Ovary (tissue), 9 donors: ENCODE results near the gene RAB37. TPM values are rescaled to one million over a fixed set of nuclear protein-coding genes. Genes with fewer than 3 reads are reported as not detected.
A peak's percentile ranks its signal among the peaks of the same experiment; 100 is the strongest.

Source experiments
- DNase-seq, 5 donors: peaks; one replicate each; pipeline ENCODE4 v3.0.0-alpha.2; 2019 to 2020
- H3K27ac ChIP-seq, 2 donors: fragments of 200-600 bp; one replicate each; pipeline versions ENCODE4 v1.5.1 to v1.8.0; 2019 to 2022
- H3K27me3 ChIP-seq: fragments of 200-600 bp; one replicate; pipeline ENCODE4 v1.8.0; 2022
- H3K36me3 ChIP-seq: fragments of 200-600 bp; sonication (generic); one replicate; pipeline ENCODE4 v1.5.1; 2019
- H3K4me1 ChIP-seq: one replicate; pipeline ENCODE4 v1.8.1; 2013; ENCODE audit warnings: mild to moderate bottlenecking, moderate library complexity; ENCODE audit not compliant: insufficient read depth
- H3K4me3 ChIP-seq: fragments of 200-600 bp; sonication (generic); one replicate; pipeline ENCODE4 v1.5.1; 2017
- H3K9me3 ChIP-seq, 2 donors: fragments of 200-600 bp in 1 of 2; sonication (generic) in 1 of 2; one replicate each; pipeline versions ENCODE4 v1.5.1 to v1.8.1; 2013 to 2019; ENCODE audit warnings: mild to moderate bottlenecking in 1 of 2, moderate library complexity in 1 of 2
- EP300 ChIP-seq: sonication (generic); formaldehyde crosslinking; IDR thresholded peaks from one replicate; pipeline ENCODE4 v1.6.1; 2017; ENCODE audit warnings: antibody characterized with exemption
- POLR2A ChIP-seq: fragments of 450-650 bp; IDR thresholded peaks from one replicate; pipeline ENCODE4 v1.6.1; 2017; ENCODE audit warnings: antibody characterized with exemption, mild to moderate bottlenecking, moderate library complexity
- WGBS, 3 donors: extraction: QIAGEN DNeasy Blood & Tissue Kit in 1 of 3; methylation state at CpG; one replicate each; pipeline versions ENCODE4 v1.1.5 to v1.1.7; 2013 to 2017; 5-methylcytosine and 5-hydroxymethylcytosine counted together
- intact Hi-C, 4 donors: fragments of 100-400 bp; cut with DNase I; formaldehyde crosslinking; loops; one replicate each; pipeline versions ENCODE4 v1.11.0 to v1.15.1; 2022 to 2023
- polyA plus RNA-seq, 2 donors: library from polyadenylated mRNA; stranded (reverse); fragments of 200-250 nt in 1 of 2; fragments of 350-450 nt in 1 of 2; fragmentation: Illumina TruSeq in 1 of 2; extraction: RNeasy Lipid Tissue Mini Kit (QIAGEN cat#74804) in 1 of 2; gene quantifications; one replicate each; pipeline ENCODE4 v1.2.3, GENCODE V29; 2013 to 2014
- total RNA-seq, 7 donors: library from RNA; depleted of rRNA in 2 of 7; stranded (reverse); fragments of >200 nt in 2 of 7; fragmentation: NEBNext Ultra II Directional in 3 of 7; extraction: Animal tissue kit (Norgen Biotek cat#: 25700) in 3 of 7; gene quantifications; one replicate each; pipeline versions ENCODE4 v1.1.0 to v1.2.4, GENCODE V29; 2016 to 2023
- TF ChIP-seq, protein P1 (sequence below), 3 donors: fragments of 450-650 bp in 2 of 3; fragments of 200-600 bp in 1 of 3; IDR thresholded peaks; one replicate each; pipeline versions ENCODE4 v1.5.1 to v1.8.0; 2016 to 2022; ENCODE audit warnings: antibody characterized with exemption in 3 of 3, mild to moderate bottlenecking in 1 of 3
- donor health status: DM: no; HTN: no; CAD: no; lungs with moderate emphysema.
- donor health status: DM: no; HTN: no; CAD: no.
- donor health status: Bipolar disorder and iron deficiency.
- donor health status: DM: yes; HTN: yes; CAD: no.
- donor health status: DM: no; HTN: no; CAD: no.
- donor health status: DM: yes; HTN: yes; CAD: no.

Gene RAB37
- total and polyA plus RNA-seq, 9 donors, result 0.45 to 2.4 (median 0.58) TPM; not detected in 2

DNA sequence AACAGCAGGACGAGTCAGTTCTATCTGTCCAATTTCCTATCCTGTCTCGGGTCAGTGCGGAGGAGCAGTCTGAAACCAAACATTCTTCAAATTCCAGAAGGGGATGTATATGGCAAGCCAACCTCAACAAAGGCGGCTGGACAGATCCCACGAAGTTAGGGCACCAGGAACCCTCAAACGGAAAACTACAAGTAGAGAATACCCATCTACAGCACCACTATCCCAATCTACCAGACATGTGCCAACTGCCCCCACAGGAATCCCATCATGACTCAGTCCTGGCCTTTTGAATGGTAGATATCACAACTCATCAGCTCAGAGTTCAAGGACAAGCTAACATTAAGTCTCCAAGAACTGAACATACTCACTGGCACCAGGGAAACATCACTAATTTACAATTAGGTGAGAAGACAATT lies 36.8 kb downstream of the RAB37 start:
- no peaks in the 10 kb centered on the region for H3K27me3 ChIP-seq
- 11 to 20% (median 16%) methylated on average over 6 of the region's 6 CpGs for WGBS, 3 donors
- no peaks in the 10 kb centered on the region for H3K36me3 ChIP-seq
- intact Hi-C loops, result no loop called here
- no peak overlapping the region for H3K4me3 ChIP-seq
- H3K27ac ChIP-seq, result no peak overlapping the region
- peaks cover 7% of the 10 kb centered on the region for H3K4me1 ChIP-seq
- H3K9me3 ChIP-seq, result no peaks in the 10 kb centered on the region
- no peak for DNase-seq
- TF ChIP-seq, protein P1, sequence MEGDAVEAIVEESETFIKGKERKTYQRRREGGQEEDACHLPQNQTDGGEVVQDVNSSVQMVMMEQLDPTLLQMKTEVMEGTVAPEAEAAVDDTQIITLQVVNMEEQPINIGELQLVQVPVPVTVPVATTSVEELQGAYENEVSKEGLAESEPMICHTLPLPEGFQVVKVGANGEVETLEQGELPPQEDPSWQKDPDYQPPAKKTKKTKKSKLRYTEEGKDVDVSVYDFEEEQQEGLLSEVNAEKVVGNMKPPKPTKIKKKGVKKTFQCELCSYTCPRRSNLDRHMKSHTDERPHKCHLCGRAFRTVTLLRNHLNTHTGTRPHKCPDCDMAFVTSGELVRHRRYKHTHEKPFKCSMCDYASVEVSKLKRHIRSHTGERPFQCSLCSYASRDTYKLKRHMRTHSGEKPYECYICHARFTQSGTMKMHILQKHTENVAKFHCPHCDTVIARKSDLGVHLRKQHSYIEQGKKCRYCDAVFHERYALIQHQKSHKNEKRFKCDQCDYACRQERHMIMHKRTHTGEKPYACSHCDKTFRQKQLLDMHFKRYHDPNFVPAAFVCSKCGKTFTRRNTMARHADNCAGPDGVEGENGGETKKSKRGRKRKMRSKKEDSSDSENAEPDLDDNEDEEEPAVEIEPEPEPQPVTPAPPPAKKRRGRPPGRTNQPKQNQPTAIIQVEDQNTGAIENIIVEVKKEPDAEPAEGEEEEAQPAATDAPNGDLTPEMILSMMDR (IDR thresholded peaks at IDR 0.05), result no peak
- TF ChIP-seq POLR2A (no peak), EP300 (no peak)

DNA sequence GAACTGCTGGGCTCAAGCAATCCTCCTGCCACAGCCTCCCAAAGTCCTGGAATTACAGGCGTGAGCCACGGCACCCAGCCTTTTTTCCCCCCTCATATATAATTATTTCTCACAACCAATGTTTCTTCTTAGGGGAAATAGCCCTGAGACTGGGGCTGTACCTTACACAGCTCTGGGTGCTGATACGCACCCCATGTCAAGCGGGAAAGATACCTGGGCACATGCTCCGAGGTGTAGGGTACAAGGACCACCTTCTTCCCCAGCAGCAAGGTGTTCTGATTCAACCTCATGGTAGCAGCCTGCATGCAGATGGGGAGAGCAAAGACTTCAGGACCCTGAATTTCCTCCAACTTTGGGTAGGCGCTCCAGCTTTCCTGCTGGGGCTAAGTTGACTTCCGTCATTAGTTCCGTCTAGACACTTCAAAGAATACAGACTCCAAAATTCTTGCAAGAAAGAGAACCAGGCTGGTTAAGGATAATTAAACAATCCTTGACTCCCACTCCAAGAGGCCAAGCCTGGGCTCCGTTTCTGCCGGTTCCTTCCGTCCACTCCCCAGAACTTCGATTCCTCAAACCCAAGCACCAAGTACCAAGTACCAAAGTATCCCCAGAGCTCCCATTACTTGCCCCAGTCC lies 38.5 kb downstream of the RAB37 start:
- peak overlapping the region; percentile 97 for H3K4me3 ChIP-seq
- no peaks in the 10 kb centered on the region for H3K27me3 ChIP-seq
- intact Hi-C loops, result no loop called here
- H3K9me3 ChIP-seq, result no peaks in the 10 kb centered on the region
- peak overlapping the region in 1 of 2 donors; percentile 54 for H3K27ac ChIP-seq
- H3K36me3 ChIP-seq, result no peaks in the 10 kb centered on the region
- DNase-seq, result no peak
- H3K4me1 ChIP-seq, result peaks cover 7% of the 10 kb centered on the region
- TF ChIP-seq EP300, result no peak
- TF ChIP-seq, protein P1 (IDR thresholded peaks at IDR 0.05), result no peak
- no peak for TF ChIP-seq POLR2A
- WGBS, 3 donors, result 30 to 32% (median 31%) methylated on average over 12 of the region's 12 CpGs

DNA sequence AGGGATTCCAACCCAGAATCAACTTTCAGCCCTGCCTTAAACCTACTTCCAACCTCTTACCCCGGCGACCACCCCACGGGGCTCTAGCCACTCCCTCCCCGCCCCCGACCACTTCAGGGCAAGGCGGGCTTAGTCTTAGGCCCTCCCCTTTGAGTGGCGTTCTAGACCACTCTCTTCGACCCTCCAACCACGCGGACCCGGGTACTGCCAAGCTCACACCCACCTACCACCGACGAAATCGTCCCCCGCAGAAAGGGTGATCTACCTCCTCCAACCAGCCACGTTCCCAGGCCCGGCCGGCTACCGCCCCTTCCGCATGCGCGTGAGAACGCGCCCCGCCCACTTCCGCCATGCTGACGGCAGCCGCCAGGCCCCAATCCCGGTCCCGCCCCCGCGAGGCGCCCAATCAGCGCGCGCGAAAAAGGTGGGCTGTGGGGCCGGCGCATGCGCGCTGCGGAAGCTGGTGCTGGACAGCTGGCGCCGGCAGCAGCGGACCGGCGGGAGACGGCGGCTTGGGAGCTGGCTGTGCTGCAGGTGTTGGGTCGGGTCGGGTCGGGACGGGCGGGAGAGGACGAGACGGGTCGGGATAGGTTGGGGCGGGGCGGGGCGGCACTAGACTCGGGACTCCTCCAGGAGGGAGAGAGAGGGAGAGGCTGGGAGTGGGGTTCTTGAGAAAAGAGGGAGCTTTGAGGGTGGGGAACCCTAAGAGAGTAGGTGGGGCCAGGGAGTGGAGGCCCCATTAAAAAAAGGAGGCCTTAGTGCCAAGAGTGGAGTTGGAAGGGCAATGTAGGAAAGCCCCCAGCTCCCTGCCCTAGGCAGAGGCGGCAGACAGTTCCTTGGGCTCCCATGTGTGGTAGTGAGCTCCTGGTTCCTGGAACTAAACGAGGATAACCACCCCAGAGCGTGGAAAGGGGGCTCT lies 39.2 kb downstream of the RAB37 start, which contains the start of gene NAT9:
Gene NAT9, minus strand, starts transcription at position 302 of the 919 bp plus-strand sequence. CDS start 647 bp downstream, outside the sequence.
- Histone ChIP-seq H3K9me3 (no peaks in the 10 kb centered on the region), H3K4me1 (peaks cover 7% of the 10 kb centered on the region), H3K27me3 (no peaks in the 10 kb centered on the region), H3K4me3 (peak within 1 kb of the TSS; percentile 97), H3K27ac (peak within 1 kb of the TSS in 1 of 2 donors; percentile 54), H3K36me3 (no peaks in the 10 kb centered on the region)
- DNase-seq, result peak; percentile 98 to 99 (median 99)
- intact Hi-C loops, result no loop called here
- TF ChIP-seq POLR2A, result peak; percentile 59
- TF ChIP-seq EP300, result no peak
- TF ChIP-seq, protein P1 (IDR thresholded peaks at IDR 0.05), result no peak
- 1% methylated on average over 54 to 64 of the region's 64 CpGs for WGBS, 3 donors

DNA sequence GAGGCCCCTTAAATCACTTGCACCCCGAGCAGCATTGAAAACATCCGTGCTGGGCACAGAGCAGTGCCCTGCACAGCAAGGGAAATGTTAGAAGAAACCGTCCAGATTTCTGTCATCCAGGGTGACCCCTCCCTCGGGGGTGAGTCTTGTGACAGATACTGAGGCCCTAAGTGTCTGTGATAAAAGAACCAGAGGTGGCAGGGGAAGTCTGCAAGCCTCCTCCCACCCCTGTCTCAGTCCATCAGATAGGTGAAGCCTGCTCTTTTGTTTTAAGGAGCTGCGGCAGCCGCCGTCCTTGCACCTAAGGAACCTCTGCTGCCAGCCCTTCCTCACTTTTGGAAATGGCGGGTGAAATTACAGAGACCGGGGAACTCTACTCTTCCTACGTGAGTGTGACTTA lies 39.9 kb downstream of the RAB37 start:
- WGBS, 3 donors, result 31 to 46% (median 32%) methylated on average over 10 of the region's 10 CpGs
- peak overlapping the region; percentile 97 for H3K4me3 ChIP-seq

More for the DNA sequence above, 39.9 kb downstream of the RAB37 start:
- TF ChIP-seq EP300 (no peak), POLR2A (no peak)
- TF ChIP-seq, protein P1 (IDR thresholded peaks at IDR 0.05), result no peak
- Histone ChIP-seq H3K27me3 (no peaks in the 10 kb centered on the region), H3K9me3 (no peaks in the 10 kb centered on the region), H3K4me1 (peaks cover 7% of the 10 kb centered on the region), H3K27ac (no peak overlapping the region), H3K36me3 (no peaks in the 10 kb centered on the region)
- DNase-seq, result no peak
- intact Hi-C loops, result no loop called here
